HepG2 (cell line): ENCODE data around the gene ZDHHC24. TPM values are rescaled to one million over a fixed set of nuclear protein-coding genes. Genes with fewer than 3 reads are reported as not detected.

ENCODE experiments used
- AKNA ChIP-seq: sonication (generic); formaldehyde crosslinking; IDR thresholded peaks from 2 replicates; pipeline ENCODE4 v1.4.0; 2020; ENCODE audit warnings: missing genetic modification reagents, borderline replicate concordance
- CHD4 ChIP-seq: fragments of 200-600 bp; sonication (generic); IDR thresholded peaks from 2 replicates; pipeline ENCODE4 v1.7.0; 2017; ENCODE audit warnings: mild to moderate bottlenecking, low read length, borderline replicate concordance
- RARA ChIP-seq: IDR thresholded peaks from 2 replicates; pipeline ENCODE4 v1.6.1; 2016; ENCODE audit warnings: missing genetic modification reagents, missing compliant biosample characterization
- RERE ChIP-seq: IDR thresholded peaks from 2 replicates; pipeline ENCODE4 v1.6.1; 2016; ENCODE audit warnings: low read depth, missing genetic modification reagents, missing compliant biosample characterization
- SP140L ChIP-seq: sonication (generic); formaldehyde crosslinking; IDR thresholded peaks from 2 replicates; pipeline ENCODE4 v1.4.0; 2020; ENCODE audit warnings: missing genetic modification reagents, borderline replicate concordance
- ZNF12 ChIP-seq: sonication (generic); formaldehyde crosslinking; IDR thresholded peaks from 2 replicates; pipeline ENCODE4 v1.5.0; 2020; ENCODE audit warnings: missing genetic modification reagents
- ZNF142 ChIP-seq: sonication (generic); formaldehyde crosslinking; IDR thresholded peaks from 2 replicates; pipeline ENCODE4 v1.4.0; 2020; ENCODE audit warnings: missing genetic modification reagents
- ZNF234 ChIP-seq: sonication (generic); formaldehyde crosslinking; conservative IDR thresholded peaks from 2 replicates; pipeline ENCODE4 v1.5.1; 2020; ENCODE audit warnings: mild to moderate bottlenecking, missing genetic modification reagents
- ZNF253 ChIP-seq: sonication (generic); formaldehyde crosslinking; IDR thresholded peaks from 2 replicates; pipeline ENCODE4 v1.8.0; 2022; ENCODE audit warnings: mild to moderate bottlenecking, missing genetic modification reagents, borderline replicate concordance
- ZNF446 ChIP-seq: sonication (generic); formaldehyde crosslinking; IDR thresholded peaks from 2 replicates; pipeline ENCODE4 v1.5.0; 2020; ENCODE audit warnings: mild to moderate bottlenecking, missing genetic modification reagents
- ZNF564 ChIP-seq: sonication (generic); formaldehyde crosslinking; IDR thresholded peaks from 2 replicates; pipeline ENCODE4 v1.8.1; 2023; ENCODE audit warnings: mild to moderate bottlenecking, missing genetic modification reagents
- ZNF782 ChIP-seq: sonication (generic); formaldehyde crosslinking; IDR thresholded peaks from 2 replicates; pipeline ENCODE4 v1.4.0; 2020; ENCODE audit warnings: missing genetic modification reagents, mild to moderate bottlenecking, borderline replicate concordance
- polyA plus RNA-seq, 8 experiments: library from polyadenylated mRNA; depleted of rRNA in 3 of 8; stranded (reverse) in 7 of 8; unstranded in 1 of 8; fragments of >200 nt; fragmentation: Illumina TruSeq in 4 of 8; extraction: Trizol in 4 of 8; gene quantifications; 2 replicates each; pipeline versions ENCODE4 v1.2.1 to v1.2.3, GENCODE V29; 2011 to 2016; ENCODE audit warnings: low read depth in 4 of 8, missing spikeins in 1 of 8, mixed read lengths in 1 of 8; ENCODE audit not compliant: insufficient read depth in 1 of 8
- total RNA-seq, 5 experiments: library from RNA; depleted of rRNA; stranded (reverse); fragments of >200 nt; fragmentation: Illumina TruSeq; extraction: Trizol; gene quantifications; 2 replicates each; pipeline ENCODE4 v1.2.3, GENCODE V29; 2016; ENCODE audit warnings: low read depth in 1 of 5

ZDHHC24 gene
- total and polyA plus RNA-seq, 2 of the 13 experiments (the other 11 are each of a cell fraction or from before 2014, with no cell fraction given), result 4.3 TPM

- TF ChIP-seq RERE, result no peak
- peak; percentile 56; the same call in 1 of the 2 replicates for TF ChIP-seq ZNF142 (CRISPR knock-in tag)
- TF ChIP-seq SP140L (CRISPR knock-in tag), result no peak
- TF ChIP-seq ZNF253 (CRISPR knock-in tag), result no peak
- no peak for TF ChIP-seq CHD4
- no peak for TF ChIP-seq ZNF782
- TF ChIP-seq ZNF446 (CRISPR knock-in tag), result no peak
- peak; percentile 79 for TF ChIP-seq ZNF564 (CRISPR knock-in tag)
- no peak for TF ChIP-seq AKNA (CRISPR knock-in tag)
- TF ChIP-seq ZNF234 (CRISPR knock-in tag), result no peak
- TF ChIP-seq RARA, result no peak
- no peak for TF ChIP-seq ZNF12 (CRISPR knock-in tag)
Observed at GRCh38 chr11:66510271-66510989, 35.4 kb downstream of the ZDHHC24 start, which contains the start of gene BBS1 (continued).
